ENCODE results near the gene SEMA3C.

The SEMA3C gene

DNA sequence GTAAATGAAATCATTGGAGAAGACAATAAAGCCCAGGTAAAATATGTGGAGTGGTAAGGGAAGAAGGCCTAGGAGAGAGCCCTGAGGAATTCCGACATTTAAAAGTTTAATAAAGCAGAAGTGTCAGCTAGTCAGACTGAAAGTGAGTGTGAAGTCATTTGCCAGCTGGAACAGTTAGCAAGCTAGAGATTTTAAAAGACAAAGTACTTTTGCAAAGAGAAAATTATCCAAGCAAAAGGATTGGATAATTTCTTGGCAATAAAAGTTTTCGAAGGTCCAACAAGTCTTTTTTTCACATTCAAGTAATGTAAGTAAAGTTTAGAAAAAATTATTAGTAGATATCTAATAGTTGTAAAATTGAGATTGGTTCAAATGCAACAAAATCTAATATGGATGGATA, 27.1 kb upstream of the SEMA3C start:
- H3K9ac ChIP-seq (ENCODE audit: low read depth in 1 of 2, low read length in 2 of 2), result no peak overlapping the region
- H3K9me3 ChIP-seq (ENCODE audit: control insufficient read depth in 1 of 2, low read length in 2 of 2), result no peaks in the 10 kb centered on the region
- no peak overlapping the region for H3K4me3 ChIP-seq (ENCODE audit: low read depth in 1 of 2, low read length in 2 of 2)
- no peak overlapping the region for H3K27ac ChIP-seq (ENCODE audit: low read depth, low read length)
- H3K4me1 ChIP-seq (ENCODE audit: control insufficient read depth in 1 of 2, insufficient read depth in 2 of 2, low read length in 2 of 2), result peaks cover 0 to 4% of the 10 kb centered on the region in 2 donors
- H3K27me3 ChIP-seq (ENCODE audit: control insufficient read depth in 1 of 2, insufficient read depth in 2 of 2, low read length in 2 of 2), result no peaks in the 10 kb centered on the region
- H3K36me3 ChIP-seq (ENCODE audit: control insufficient read depth in 1 of 2, insufficient read depth in 2 of 2, low read length in 2 of 2), result no peaks in the 10 kb centered on the region

DNA sequence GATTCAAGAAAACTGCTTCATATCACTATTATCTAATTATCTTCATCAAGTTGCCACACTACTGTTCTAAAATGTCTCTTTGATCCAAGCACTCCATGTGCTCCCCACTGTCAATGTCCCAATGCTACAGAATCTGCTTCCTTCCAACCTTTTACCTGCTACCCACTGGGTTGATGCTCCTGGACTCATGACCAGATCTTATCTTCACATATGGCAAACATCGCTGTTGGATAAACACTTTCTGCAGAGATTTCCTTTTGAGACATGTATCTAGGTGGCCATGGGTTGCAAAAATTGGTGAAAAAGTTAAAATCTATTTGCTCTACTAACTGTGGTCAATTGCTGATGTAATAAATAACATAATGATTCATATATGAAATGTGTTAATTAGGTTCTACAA, 24.5 kb upstream of the SEMA3C start:
- Histone ChIP-seq H3K36me3 (ENCODE audit: control insufficient read depth in 1 of 2, insufficient read depth in 2 of 2, low read length in 2 of 2) (no peaks in the 10 kb centered on the region), H3K4me3 (ENCODE audit: low read depth in 1 of 2, low read length in 2 of 2) (no peak overlapping the region), H3K4me1 (ENCODE audit: control insufficient read depth in 1 of 2, insufficient read depth in 2 of 2, low read length in 2 of 2) (peaks cover 0 to 4% of the 10 kb centered on the region in 2 donors), H3K9ac (ENCODE audit: low read depth in 1 of 2, low read length in 2 of 2) (no peak overlapping the region), H3K9me3 (ENCODE audit: control insufficient read depth in 1 of 2, low read length in 2 of 2) (no peaks in the 10 kb centered on the region), H3K27me3 (ENCODE audit: control insufficient read depth in 1 of 2, insufficient read depth in 2 of 2, low read length in 2 of 2) (no peaks in the 10 kb centered on the region), H3K27ac (ENCODE audit: low read depth, low read length) (no peak overlapping the region)

DNA sequence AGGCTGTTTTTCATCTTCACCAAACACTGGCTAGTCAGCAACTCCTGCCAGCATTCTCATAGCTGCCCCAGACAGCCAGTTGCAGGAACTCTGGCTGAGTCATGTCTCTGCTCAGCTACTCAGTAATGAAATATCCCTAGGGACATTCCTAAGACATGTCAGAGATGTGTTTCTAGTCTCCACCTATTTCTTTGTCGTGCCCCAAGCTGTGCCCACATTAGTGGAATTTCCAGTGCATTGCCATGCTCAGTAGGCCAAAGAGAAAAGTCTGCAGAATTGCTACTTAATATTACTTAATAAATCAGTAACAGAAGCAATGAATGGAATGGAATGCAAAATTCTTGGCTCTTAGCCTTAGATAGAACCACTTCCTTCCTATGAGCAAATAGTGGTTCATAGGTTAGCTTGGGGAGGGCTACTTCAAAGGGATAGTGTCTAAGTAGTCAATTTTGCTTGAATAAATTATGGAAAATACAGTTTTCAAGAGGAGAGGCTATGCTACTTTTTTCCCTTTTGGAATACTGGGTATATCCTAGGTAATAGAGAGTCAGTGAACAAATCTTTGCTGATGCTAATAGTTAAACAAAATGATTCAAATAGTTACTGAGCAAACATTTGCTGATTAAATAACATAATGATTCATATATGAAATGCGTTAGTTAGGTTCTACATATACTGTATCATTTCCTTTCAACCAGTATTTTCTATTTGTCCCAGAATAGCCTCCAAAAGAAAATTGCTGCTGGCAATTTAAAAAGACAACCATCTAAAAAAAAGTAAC, 23.6 kb upstream of the SEMA3C start:
- H3K4me1 ChIP-seq (ENCODE audit: control insufficient read depth in 1 of 2, insufficient read depth in 2 of 2, low read length in 2 of 2), result peaks cover 0 to 4% of the 10 kb centered on the region in 2 donors
- H3K4me3 ChIP-seq (ENCODE audit: low read depth in 1 of 2, low read length in 2 of 2), result no peak overlapping the region
- no peak overlapping the region for H3K27ac ChIP-seq (ENCODE audit: low read depth, low read length)
- H3K9me3 ChIP-seq (ENCODE audit: control insufficient read depth in 1 of 2, low read length in 2 of 2), result no peaks in the 10 kb centered on the region
- H3K36me3 ChIP-seq (ENCODE audit: control insufficient read depth in 1 of 2, insufficient read depth in 2 of 2, low read length in 2 of 2), result no peaks in the 10 kb centered on the region
- H3K27me3 ChIP-seq (ENCODE audit: control insufficient read depth in 1 of 2, insufficient read depth in 2 of 2, low read length in 2 of 2), result no peaks in the 10 kb centered on the region
- no peak overlapping the region for H3K9ac ChIP-seq (ENCODE audit: low read depth in 1 of 2, low read length in 2 of 2)

DNA sequence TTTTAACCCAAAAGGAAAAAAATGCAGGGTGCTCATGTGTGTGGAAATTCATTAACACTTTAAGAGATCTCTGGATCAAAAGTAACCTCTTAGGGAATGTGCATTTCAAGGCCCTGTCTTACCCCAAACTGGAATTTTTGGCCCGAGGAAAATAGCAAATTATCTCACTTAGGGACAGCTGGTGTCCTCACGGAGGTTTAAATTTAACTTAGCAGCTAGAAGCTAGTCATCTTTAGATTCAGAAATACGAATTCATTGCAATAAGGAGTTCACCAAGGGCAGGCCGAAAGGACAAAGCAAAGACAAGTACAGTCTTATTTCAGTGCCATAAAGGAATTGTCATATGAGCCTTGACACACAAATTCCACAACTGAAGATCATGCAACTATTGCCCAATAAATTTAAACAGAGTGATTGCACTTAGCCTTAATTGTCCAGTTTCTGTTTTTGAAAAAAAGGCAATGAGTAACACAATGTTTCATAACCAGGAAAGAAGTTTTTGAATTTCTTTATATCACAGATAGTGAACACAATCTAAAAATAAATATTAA, 22.4 kb upstream of the SEMA3C start:
- no peak overlapping the region for H3K27ac ChIP-seq (ENCODE audit: low read depth, low read length)
- H3K9ac ChIP-seq (ENCODE audit: low read depth in 1 of 2, low read length in 2 of 2), result no peak overlapping the region
- H3K9me3 ChIP-seq (ENCODE audit: control insufficient read depth in 1 of 2, low read length in 2 of 2), result no peaks in the 10 kb centered on the region
- peaks cover 0 to 4% of the 10 kb centered on the region in 2 donors for H3K4me1 ChIP-seq (ENCODE audit: control insufficient read depth in 1 of 2, insufficient read depth in 2 of 2, low read length in 2 of 2)
- no peaks in the 10 kb centered on the region for H3K36me3 ChIP-seq (ENCODE audit: control insufficient read depth in 1 of 2, insufficient read depth in 2 of 2, low read length in 2 of 2)
- H3K4me3 ChIP-seq (ENCODE audit: low read depth in 1 of 2, low read length in 2 of 2), result no peak overlapping the region
- H3K27me3 ChIP-seq (ENCODE audit: control insufficient read depth in 1 of 2, insufficient read depth in 2 of 2, low read length in 2 of 2), result no peaks in the 10 kb centered on the region

DNA sequence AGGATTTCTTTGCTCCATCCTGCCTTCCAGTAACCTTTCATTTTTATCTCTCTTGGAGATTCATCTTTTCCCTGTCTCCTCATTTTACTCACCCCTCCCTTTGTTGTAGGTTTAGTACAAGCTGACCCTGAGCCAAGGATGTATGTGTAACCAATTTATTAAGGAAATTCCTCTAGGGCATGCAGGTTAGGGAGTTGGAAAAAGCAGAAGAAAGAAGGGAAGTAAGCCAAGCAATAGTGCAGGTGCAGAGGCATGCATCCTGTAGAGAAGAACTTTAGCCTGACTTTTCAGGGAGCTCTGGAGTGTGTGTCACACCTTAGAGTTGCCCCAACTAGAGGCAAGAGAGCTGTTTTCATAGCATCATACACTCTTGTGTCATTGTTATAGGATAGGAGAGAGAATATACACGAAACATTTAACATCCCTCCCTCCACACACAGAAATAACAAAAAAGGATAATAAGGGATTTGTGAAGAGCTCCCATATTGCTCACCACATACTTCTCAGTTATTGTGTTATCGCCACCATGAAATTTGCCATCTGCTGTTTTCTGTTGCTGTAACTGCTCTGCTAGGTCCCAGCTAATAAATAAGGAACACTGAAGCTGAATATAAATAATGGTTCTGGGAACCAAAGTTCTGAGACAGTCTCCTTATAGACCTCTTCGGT, 21.8 kb upstream of the SEMA3C start:
- H3K27me3 ChIP-seq (ENCODE audit: control insufficient read depth in 1 of 2, insufficient read depth in 2 of 2, low read length in 2 of 2), result no peaks in the 10 kb centered on the region
- no peak overlapping the region for H3K27ac ChIP-seq (ENCODE audit: low read depth, low read length)
- H3K9me3 ChIP-seq (ENCODE audit: control insufficient read depth in 1 of 2, low read length in 2 of 2), result no peaks in the 10 kb centered on the region
- H3K4me1 ChIP-seq (ENCODE audit: control insufficient read depth in 1 of 2, insufficient read depth in 2 of 2, low read length in 2 of 2), result peaks cover 0 to 4% of the 10 kb centered on the region in 2 donors
- no peak overlapping the region for H3K9ac ChIP-seq (ENCODE audit: low read depth in 1 of 2, low read length in 2 of 2)
- no peaks in the 10 kb centered on the region for H3K36me3 ChIP-seq (ENCODE audit: control insufficient read depth in 1 of 2, insufficient read depth in 2 of 2, low read length in 2 of 2)
- no peak overlapping the region for H3K4me3 ChIP-seq (ENCODE audit: low read depth in 1 of 2, low read length in 2 of 2)

DNA sequence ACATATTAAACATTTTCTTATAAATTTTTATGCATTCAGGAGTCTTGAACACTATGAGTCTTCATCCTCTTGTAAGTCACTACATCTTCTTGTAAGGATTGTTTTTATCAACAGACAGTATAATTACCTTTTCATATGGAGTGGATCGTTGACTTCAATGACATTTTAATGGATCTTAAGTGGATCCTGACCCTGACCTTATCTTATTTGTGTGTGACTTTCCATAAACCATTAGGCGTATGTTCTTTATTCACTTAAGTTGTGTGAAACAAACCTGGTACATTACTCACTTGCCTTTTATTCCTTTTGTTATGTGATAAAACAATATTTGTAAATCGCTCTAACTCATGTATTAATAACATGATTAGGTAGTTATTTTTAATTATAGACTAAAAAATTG, 18.5 kb upstream of the SEMA3C start:
- peaks cover 0 to 4% of the 10 kb centered on the region in 2 donors for H3K4me1 ChIP-seq (ENCODE audit: control insufficient read depth in 1 of 2, insufficient read depth in 2 of 2, low read length in 2 of 2)
- H3K36me3 ChIP-seq (ENCODE audit: control insufficient read depth in 1 of 2, insufficient read depth in 2 of 2, low read length in 2 of 2), result no peaks in the 10 kb centered on the region
- H3K9me3 ChIP-seq (ENCODE audit: control insufficient read depth in 1 of 2, low read length in 2 of 2), result no peaks in the 10 kb centered on the region
- H3K9ac ChIP-seq (ENCODE audit: low read depth in 1 of 2, low read length in 2 of 2), result no peak overlapping the region
- no peaks in the 10 kb centered on the region for H3K27me3 ChIP-seq (ENCODE audit: control insufficient read depth in 1 of 2, insufficient read depth in 2 of 2, low read length in 2 of 2)
- H3K4me3 ChIP-seq (ENCODE audit: low read depth in 1 of 2, low read length in 2 of 2), result no peak overlapping the region
- no peak overlapping the region for H3K27ac ChIP-seq (ENCODE audit: low read depth, low read length)

DNA sequence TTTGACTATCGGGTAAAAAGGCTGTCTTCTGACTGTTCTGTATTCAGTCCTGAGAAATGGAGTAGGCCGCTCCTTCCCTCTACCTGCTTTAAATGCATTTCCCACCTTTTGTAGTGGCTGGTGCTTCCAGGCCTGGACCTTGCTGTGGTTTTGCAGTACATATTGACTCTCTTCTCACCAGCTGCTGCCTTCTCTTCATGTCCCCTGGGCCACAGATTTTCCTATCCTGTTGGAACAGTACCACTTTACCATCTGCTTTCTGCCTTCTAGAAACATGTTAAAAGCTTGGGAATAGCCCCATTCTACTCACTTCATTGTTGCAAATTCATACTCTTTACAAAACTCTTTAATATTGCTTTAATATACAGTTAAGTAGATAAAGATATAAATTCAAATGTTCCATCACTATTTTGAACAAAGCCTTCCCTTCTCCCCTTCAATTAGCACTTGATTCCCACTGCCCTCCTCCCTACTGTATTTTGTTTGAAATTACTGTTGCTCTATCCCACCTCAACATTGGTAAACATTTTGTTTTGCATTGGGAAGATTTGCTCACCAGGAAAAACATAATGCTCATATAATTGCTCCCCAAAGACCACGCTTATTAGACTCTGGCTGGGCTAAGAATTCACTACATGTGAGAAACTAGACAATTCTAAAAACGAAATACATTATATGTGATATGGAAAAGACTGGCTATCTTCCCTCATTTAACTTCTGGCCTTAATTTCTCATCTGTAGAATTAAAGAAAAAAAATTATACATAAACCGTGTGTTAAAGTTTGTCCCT, 17.3 kb upstream of the SEMA3C start:
- no peaks in the 10 kb centered on the region for H3K27me3 ChIP-seq (ENCODE audit: control insufficient read depth in 1 of 2, insufficient read depth in 2 of 2, low read length in 2 of 2)
- no peaks in the 10 kb centered on the region for H3K36me3 ChIP-seq (ENCODE audit: control insufficient read depth in 1 of 2, insufficient read depth in 2 of 2, low read length in 2 of 2)
- no peak overlapping the region for H3K27ac ChIP-seq (ENCODE audit: low read depth, low read length)
- H3K9me3 ChIP-seq (ENCODE audit: control insufficient read depth in 1 of 2, low read length in 2 of 2), result no peaks in the 10 kb centered on the region
- H3K4me1 ChIP-seq (ENCODE audit: control insufficient read depth in 1 of 2, insufficient read depth in 2 of 2, low read length in 2 of 2), result peaks cover 0 to 2% of the 10 kb centered on the region in 2 donors
- H3K9ac ChIP-seq (ENCODE audit: low read depth in 1 of 2, low read length in 2 of 2), result no peak overlapping the region
- no peak overlapping the region for H3K4me3 ChIP-seq (ENCODE audit: low read depth in 1 of 2, low read length in 2 of 2)

DNA sequence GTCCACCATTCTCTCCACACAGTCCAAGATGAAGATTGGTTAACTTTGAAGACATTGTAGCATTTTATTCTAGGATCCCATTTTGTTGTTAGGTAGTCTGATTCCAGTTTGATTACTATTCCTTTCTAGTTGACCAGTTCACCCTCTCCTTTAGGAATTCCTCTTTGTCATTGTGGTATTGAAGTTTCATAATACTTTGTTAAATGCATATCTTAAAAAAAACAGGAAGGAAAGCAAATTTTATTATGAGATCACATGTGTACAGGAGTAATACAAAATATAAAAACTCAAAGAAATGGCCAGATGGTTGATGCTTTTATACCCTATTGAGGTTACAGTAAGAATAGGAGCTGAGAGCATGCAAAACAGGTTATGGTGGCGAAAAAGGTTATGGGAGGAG, 15.5 kb upstream of the SEMA3C start:
- Histone ChIP-seq H3K27me3 (ENCODE audit: control insufficient read depth in 1 of 2, insufficient read depth in 2 of 2, low read length in 2 of 2) (no peaks in the 10 kb centered on the region), H3K4me3 (ENCODE audit: low read depth in 1 of 2, low read length in 2 of 2) (no peak overlapping the region), H3K9me3 (ENCODE audit: control insufficient read depth in 1 of 2, low read length in 2 of 2) (no peaks in the 10 kb centered on the region), H3K9ac (ENCODE audit: low read depth in 1 of 2, low read length in 2 of 2) (no peak overlapping the region), H3K36me3 (ENCODE audit: control insufficient read depth in 1 of 2, insufficient read depth in 2 of 2, low read length in 2 of 2) (no peaks in the 10 kb centered on the region), H3K4me1 (ENCODE audit: control insufficient read depth in 1 of 2, insufficient read depth in 2 of 2, low read length in 2 of 2) (no peaks in the 10 kb centered on the region), H3K27ac (ENCODE audit: low read depth, low read length) (no peak overlapping the region)

DNA sequence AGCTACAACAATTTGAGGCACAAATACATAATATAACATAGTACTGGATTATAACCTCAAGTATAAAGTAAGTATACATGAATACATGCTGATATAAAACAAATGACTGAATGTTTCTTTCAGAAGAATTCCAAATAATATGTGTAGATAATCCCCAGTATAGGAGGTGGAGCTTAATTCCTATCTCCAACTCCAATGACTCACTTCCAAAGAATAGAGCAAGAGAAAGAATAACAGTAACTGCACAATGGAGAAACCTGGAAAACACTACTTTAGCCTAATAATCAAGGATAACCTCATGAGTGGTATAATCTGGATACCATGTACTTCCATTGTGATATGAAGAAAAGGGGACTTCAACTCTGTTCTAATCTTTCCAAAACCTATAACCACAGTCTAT, 13.7 kb upstream of the SEMA3C start:
- H3K36me3 ChIP-seq (ENCODE audit: control insufficient read depth in 1 of 2, insufficient read depth in 2 of 2, low read length in 2 of 2), result no peaks in the 10 kb centered on the region
- no peak overlapping the region for H3K9ac ChIP-seq (ENCODE audit: low read depth in 1 of 2, low read length in 2 of 2)
- no peak overlapping the region for H3K27ac ChIP-seq (ENCODE audit: low read depth, low read length)
- no peak overlapping the region for H3K4me3 ChIP-seq (ENCODE audit: low read depth in 1 of 2, low read length in 2 of 2)
- H3K4me1 ChIP-seq (ENCODE audit: control insufficient read depth in 1 of 2, insufficient read depth in 2 of 2, low read length in 2 of 2), result no peaks in the 10 kb centered on the region
- no peaks in the 10 kb centered on the region for H3K9me3 ChIP-seq (ENCODE audit: control insufficient read depth in 1 of 2, low read length in 2 of 2)
- H3K27me3 ChIP-seq (ENCODE audit: control insufficient read depth in 1 of 2, insufficient read depth in 2 of 2, low read length in 2 of 2), result no peaks in the 10 kb centered on the region

DNA sequence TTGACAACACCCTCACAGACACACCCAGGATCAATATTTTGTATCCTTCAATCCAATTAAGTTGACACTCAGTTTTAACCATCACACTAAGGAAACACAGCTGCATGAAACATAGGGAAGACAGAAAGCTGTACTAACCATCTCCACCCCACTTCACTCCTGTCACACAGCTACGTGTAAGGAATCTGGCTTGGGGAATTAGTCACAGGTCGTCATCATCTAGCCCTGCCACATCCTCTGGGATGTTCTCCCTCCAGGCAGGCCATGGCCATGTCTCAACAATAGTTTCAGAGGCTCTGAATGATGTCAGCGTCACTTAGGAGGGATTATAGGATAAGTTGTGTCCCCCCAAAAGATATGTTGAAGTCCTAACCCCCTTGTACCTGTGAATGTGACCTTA, 10.8 kb upstream of the SEMA3C start:
- Histone ChIP-seq H3K9ac (ENCODE audit: low read depth in 1 of 2, low read length in 2 of 2) (no peak overlapping the region), H3K27ac (ENCODE audit: low read depth, low read length) (no peak overlapping the region), H3K36me3 (ENCODE audit: control insufficient read depth in 1 of 2, insufficient read depth in 2 of 2, low read length in 2 of 2) (no peaks in the 10 kb centered on the region), H3K4me1 (ENCODE audit: control insufficient read depth in 1 of 2, insufficient read depth in 2 of 2, low read length in 2 of 2) (no peaks in the 10 kb centered on the region), H3K9me3 (ENCODE audit: control insufficient read depth in 1 of 2, low read length in 2 of 2) (no peaks in the 10 kb centered on the region), H3K4me3 (ENCODE audit: low read depth in 1 of 2, low read length in 2 of 2) (no peak overlapping the region), H3K27me3 (ENCODE audit: control insufficient read depth in 1 of 2, insufficient read depth in 2 of 2, low read length in 2 of 2) (no peaks in the 10 kb centered on the region)
